NB4 (cell line): ENCODE results near the gene LRRK2.

Experiments used
- TF ChIP-seq, protein P1 (sequence below): IDR thresholded peaks from one replicate; pipeline ENCODE4 v1.5.1; 2012; ENCODE audit warnings: low read depth, low read length
- TF ChIP-seq, protein P2 (sequence below): IDR thresholded peaks from 2 replicates; pipeline ENCODE4 v1.6.1; 2011; ENCODE audit warnings: low read depth, low read length

DNA sequence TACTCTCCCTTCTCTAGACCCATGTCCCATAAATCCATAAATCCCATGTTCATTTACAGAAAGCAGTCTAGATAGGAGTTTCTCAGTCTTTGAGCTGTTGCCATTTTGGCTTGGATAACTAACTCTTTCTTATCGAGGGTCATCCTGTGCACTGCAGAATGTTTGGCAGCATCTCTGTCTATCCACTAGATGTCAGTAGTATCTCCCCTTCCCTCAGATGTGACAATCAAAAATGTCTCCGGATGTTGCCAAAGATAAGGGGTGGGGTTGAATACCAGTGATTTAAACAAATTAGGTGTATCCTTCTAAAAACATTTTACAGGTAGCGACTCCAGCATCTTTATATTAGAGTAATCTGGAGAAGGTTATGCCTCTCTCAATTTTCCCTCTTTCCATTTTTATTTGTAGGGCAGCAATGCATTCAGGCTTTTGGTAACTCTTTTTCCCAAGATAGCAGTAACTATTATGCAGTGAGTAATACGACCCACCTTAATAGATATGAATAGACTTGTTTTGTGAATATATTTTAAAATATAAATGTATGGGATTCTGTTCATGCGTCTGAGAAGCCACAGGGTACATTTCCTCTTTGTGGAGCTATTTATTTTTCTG is 100.7 kb downstream of the LRRK2 start:
- TF ChIP-seq, protein P1, sequence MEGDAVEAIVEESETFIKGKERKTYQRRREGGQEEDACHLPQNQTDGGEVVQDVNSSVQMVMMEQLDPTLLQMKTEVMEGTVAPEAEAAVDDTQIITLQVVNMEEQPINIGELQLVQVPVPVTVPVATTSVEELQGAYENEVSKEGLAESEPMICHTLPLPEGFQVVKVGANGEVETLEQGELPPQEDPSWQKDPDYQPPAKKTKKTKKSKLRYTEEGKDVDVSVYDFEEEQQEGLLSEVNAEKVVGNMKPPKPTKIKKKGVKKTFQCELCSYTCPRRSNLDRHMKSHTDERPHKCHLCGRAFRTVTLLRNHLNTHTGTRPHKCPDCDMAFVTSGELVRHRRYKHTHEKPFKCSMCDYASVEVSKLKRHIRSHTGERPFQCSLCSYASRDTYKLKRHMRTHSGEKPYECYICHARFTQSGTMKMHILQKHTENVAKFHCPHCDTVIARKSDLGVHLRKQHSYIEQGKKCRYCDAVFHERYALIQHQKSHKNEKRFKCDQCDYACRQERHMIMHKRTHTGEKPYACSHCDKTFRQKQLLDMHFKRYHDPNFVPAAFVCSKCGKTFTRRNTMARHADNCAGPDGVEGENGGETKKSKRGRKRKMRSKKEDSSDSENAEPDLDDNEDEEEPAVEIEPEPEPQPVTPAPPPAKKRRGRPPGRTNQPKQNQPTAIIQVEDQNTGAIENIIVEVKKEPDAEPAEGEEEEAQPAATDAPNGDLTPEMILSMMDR = peak; percentile 85
- TF ChIP-seq, protein P2, sequence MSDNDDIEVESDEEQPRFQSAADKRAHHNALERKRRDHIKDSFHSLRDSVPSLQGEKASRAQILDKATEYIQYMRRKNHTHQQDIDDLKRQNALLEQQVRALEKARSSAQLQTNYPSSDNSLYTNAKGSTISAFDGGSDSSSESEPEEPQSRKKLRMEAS = no peak
